Suprapubic skin (tissue), 4 donors: ENCODE results near the gene GALNT9. TPM values are rescaled to one million over a fixed set of nuclear protein-coding genes. Genes with fewer than 3 reads are reported as not detected.

Experiments used
- DNase-seq, 2 donors: peaks; one replicate each; pipeline ENCODE4 v3.0.0-alpha.2; 2019; ENCODE audit warnings: low spot score in 2 of 2
- H3K27ac ChIP-seq: fragments of 200-600 bp; sonication (generic); one replicate; pipeline ENCODE4 v1.5.1; 2019
- H3K27me3 ChIP-seq: fragments of 200-600 bp; sonication (generic); one replicate; pipeline ENCODE4 v1.5.1; 2019
- H3K36me3 ChIP-seq: fragments of 200-600 bp; sonication (generic); one replicate; pipeline ENCODE4 v1.5.1; 2019
- H3K4me1 ChIP-seq: fragments of 200-600 bp; sonication (generic); one replicate; pipeline ENCODE4 v1.5.1; 2019
- H3K4me3 ChIP-seq: fragments of 200-600 bp; sonication (generic); one replicate; pipeline ENCODE4 v1.5.1; 2019; ENCODE audit warnings: mild to moderate bottlenecking
- H3K9me3 ChIP-seq: fragments of 200-600 bp; sonication (generic); one replicate; pipeline ENCODE4 v1.5.1; 2019
- CTCF ChIP-seq, 2 donors: fragments of 200-600 bp in 1 of 2; fragments of 450-650 bp in 1 of 2; sonication (generic) in 1 of 2; IDR thresholded peaks; one replicate each; pipeline ENCODE4 v1.5.1; 2016 to 2019; ENCODE audit warnings: antibody characterized with exemption in 2 of 2, mild to moderate bottlenecking in 1 of 2, moderate library complexity in 1 of 2
- EP300 ChIP-seq: sonication (generic); formaldehyde crosslinking; IDR thresholded peaks from one replicate; pipeline ENCODE4 v1.6.1; 2017; ENCODE audit warnings: antibody characterized with exemption
- POLR2A ChIP-seq, 2 donors: fragments of 450-650 bp; IDR thresholded peaks; one replicate each; pipeline ENCODE4 v1.6.1; 2017; ENCODE audit warnings: antibody characterized with exemption in 2 of 2, mild to moderate bottlenecking in 2 of 2, moderate library complexity in 2 of 2
- POLR2AphosphoS5 ChIP-seq, 3 donors: sonication (generic); formaldehyde crosslinking; IDR thresholded peaks; one replicate each; pipeline ENCODE4 v1.6.1; 2017; ENCODE audit warnings: antibody characterized with exemption in 3 of 3
- WGBS: methylation state at CpG from one replicate; pipeline ENCODE4 v1.1.5; 2018; 5-methylcytosine and 5-hydroxymethylcytosine counted together
- total RNA-seq, 4 donors: library from RNA; depleted of rRNA; stranded (reverse); fragments of >200 nt; gene quantifications; one replicate each; pipeline ENCODE4 v1.1.0, GENCODE V29; 2016

Gene GALNT9
- total RNA-seq, 4 donors from 2014 or later = not detected

DNA sequence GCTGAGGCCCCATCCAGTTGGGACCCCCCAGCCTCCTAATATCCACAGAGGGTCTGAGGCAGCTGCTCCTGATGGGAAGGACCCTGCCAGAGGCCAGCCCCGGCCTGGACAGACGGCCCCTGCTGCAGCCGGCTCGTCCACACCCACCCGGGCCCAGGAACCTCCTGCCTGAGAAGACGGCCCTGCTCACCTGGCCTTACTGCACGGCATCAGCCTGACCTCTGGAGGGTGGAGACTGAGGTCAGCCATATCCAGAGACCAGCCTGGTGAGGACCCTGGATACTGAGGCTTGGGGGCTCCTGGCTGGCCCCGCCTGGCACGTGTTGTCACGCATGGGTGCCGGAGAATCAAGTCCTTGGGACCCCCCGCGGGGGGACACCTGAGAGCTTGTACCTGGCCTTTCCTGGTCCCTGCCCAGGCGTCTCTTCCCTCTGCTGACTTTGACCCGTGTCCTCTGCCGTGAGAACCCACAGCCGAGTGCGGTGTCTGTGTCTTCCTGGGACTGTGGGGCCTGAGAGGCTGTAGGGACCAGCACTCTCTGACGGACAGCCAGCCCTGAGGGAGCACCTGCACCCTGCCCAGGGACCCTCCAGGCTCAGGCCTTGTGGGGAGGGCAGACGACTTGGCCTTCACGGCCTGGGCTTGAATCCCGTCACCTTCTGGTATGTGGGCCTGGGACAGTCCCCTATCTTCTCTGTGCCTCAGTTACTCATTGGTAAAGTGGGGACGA, 127.8 kb downstream of the GALNT9 start:
- 93% methylated on average over 15 of the region's 23 CpGs for WGBS
- H3K9me3 ChIP-seq = no peaks in the 10 kb centered on the region
- H3K4me3 ChIP-seq = no peak overlapping the region
- no peak for DNase-seq
- TF ChIP-seq EP300 (no peak), POLR2AphosphoS5 (IDR thresholded peaks at IDR 0.05) (no peak), CTCF (IDR thresholded peaks at IDR 0.05) (no peak), POLR2A (IDR thresholded peaks at IDR 0.05) (no peak)
- H3K4me1 ChIP-seq = peaks cover 21% of the 10 kb centered on the region
- no peaks in the 10 kb centered on the region for H3K36me3 ChIP-seq
- no peak overlapping the region for H3K27ac ChIP-seq
- H3K27me3 ChIP-seq = peaks cover 81% of the 10 kb centered on the region

GRCh38 chr12:132200800-132201199, 128.6 kb downstream of the GALNT9 start:
- peaks cover 74% of the 10 kb centered on the region for H3K27me3 ChIP-seq
- TF ChIP-seq CTCF (IDR thresholded peaks at IDR 0.05) (no peak), POLR2A (IDR thresholded peaks at IDR 0.05) (no peak), EP300 (no peak)

GRCh38 chr12:132199526-132200319, 129.7 kb downstream of the GALNT9 start:
- Histone ChIP-seq H3K9me3 (no peaks in the 10 kb centered on the region), H3K27ac (no peak overlapping the region), H3K4me1 (peaks cover 8% of the 10 kb centered on the region), H3K4me3 (no peak overlapping the region), H3K36me3 (no peaks in the 10 kb centered on the region), H3K27me3 (peaks cover 69% of the 10 kb centered on the region)
- no peak for DNase-seq
- 82% methylated on average over 19 of the region's 24 CpGs for WGBS
- no peak for TF ChIP-seq POLR2A (IDR thresholded peaks at IDR 0.05)
- TF ChIP-seq POLR2AphosphoS5 (IDR thresholded peaks at IDR 0.05) = no peak
- TF ChIP-seq CTCF (IDR thresholded peaks at IDR 0.05) = no peak
- TF ChIP-seq EP300 = no peak

More at GRCh38 chr12:132200800-132201199, 128.6 kb downstream of the GALNT9 start:
- Histone ChIP-seq H3K4me3 (no peak overlapping the region), H3K36me3 (no peaks in the 10 kb centered on the region), H3K9me3 (no peaks in the 10 kb centered on the region), H3K4me1 (peaks cover 19% of the 10 kb centered on the region), H3K27ac (no peak overlapping the region)
- WGBS = 88% methylated on average over 8 of the region's 19 CpGs
- no peak for DNase-seq

- 71% methylated on average over 11 of the region's 18 CpGs for WGBS
- Histone ChIP-seq H3K36me3 (no peaks in the 10 kb centered on the region), H3K27me3 (peaks cover 64% of the 10 kb centered on the region), H3K27ac (no peak overlapping the region), H3K4me3 (no peak overlapping the region), H3K9me3 (no peaks in the 10 kb centered on the region), H3K4me1 (peaks cover 2% of the 10 kb centered on the region)
- TF ChIP-seq CTCF (IDR thresholded peaks at IDR 0.05) = no peak
- no peak for DNase-seq
Observed at GRCh38 chr12:132199101-132199500, 130.3 kb downstream of the GALNT9 start.

- H3K27me3 ChIP-seq = peaks cover 50% of the 10 kb centered on the region
- H3K4me1 ChIP-seq = no peaks in the 10 kb centered on the region
- H3K4me3 ChIP-seq = no peak overlapping the region
- TF ChIP-seq POLR2A (IDR thresholded peaks at IDR 0.05) (no peak), EP300 (no peak), CTCF (IDR thresholded peaks at IDR 0.05) (no peak), POLR2AphosphoS5 (IDR thresholded peaks at IDR 0.05) (no peak)
- WGBS = 75% methylated on average over 8 of the region's 44 CpGs
- no peak overlapping the region for H3K27ac ChIP-seq
- no peaks in the 10 kb centered on the region for H3K9me3 ChIP-seq
- DNase-seq = no peak
- H3K36me3 ChIP-seq = no peaks in the 10 kb centered on the region
Observed at GRCh38 chr12:132197581-132198354, 131.6 kb downstream of the GALNT9 start.
